Cardiac muscle cell (in vitro differentiated cells and primary cell): ENCODE data around the gene UROC1. TPM values are rescaled to one million over a fixed set of nuclear protein-coding genes. Genes with fewer than 3 reads are reported as not detected.
A peak's percentile ranks its signal among the peaks of the same experiment; 100 is the strongest.

Source experiments
- DNase-seq, 2 donors: peaks; one replicate each; pipeline versions ENCODE4 v3.0.0 to v3.0.0-alpha.2; 2010 to 2017; ENCODE audit warnings: low read depth in 1 of 2, low spot score in 1 of 2
- H3K27ac ChIP-seq: fragments of 200-600 bp; sonication (generic); 2 replicates; pipeline ENCODE4 v1.5.1; 2016
- H3K27me3 ChIP-seq: fragments of 200-600 bp; sonication (generic); 2 replicates; pipeline ENCODE4 v1.6.0; 2016; ENCODE audit warnings: control low read depth
- H3K36me3 ChIP-seq: fragments of 200-600 bp; sonication (generic); 2 replicates; pipeline ENCODE4 v1.5.1; 2016; ENCODE audit warnings: control low read depth
- H3K4me1 ChIP-seq: fragments of 200-600 bp; sonication (generic); 2 replicates; pipeline ENCODE4 v1.8.1; 2017; ENCODE audit warnings: low read depth, mild to moderate bottlenecking, mixed run types
- H3K4me3 ChIP-seq: fragments of 200-600 bp; sonication (generic); 2 replicates; pipeline ENCODE4 v1.5.1; 2016; ENCODE audit warnings: mild to moderate bottlenecking
- H3K9me3 ChIP-seq: fragments of 200-600 bp; sonication (generic); 2 replicates; pipeline ENCODE4 v1.5.1; 2017; ENCODE audit warnings: low read depth, mild to moderate bottlenecking, control low read depth
- CTCF ChIP-seq: IDR thresholded peaks from 2 replicates; pipeline ENCODE4 v1.5.1; 2012; ENCODE audit warnings: low read depth, mild to moderate bottlenecking, low read length
- polyA plus RNA-seq: library from polyadenylated mRNA; unstranded; fragments of >200 nt; fragmentation: Nextera tagmentation; extraction: Ambion mirVana; gene quantifications from 2 replicates; pipeline ENCODE4 v1.2.1, GENCODE V29; 2016
- total RNA-seq: library from RNA; depleted of rRNA; stranded (reverse); fragments of >200 nt; gene quantifications from 2 replicates; pipeline ENCODE4 v1.2.3, GENCODE V29; 2016

Gene UROC1
- total and polyA plus RNA-seq, 2 experiments from 2014 or later, result not detected

- Histone ChIP-seq H3K4me3 (no peak overlapping the region), H3K4me1 (no peaks in the 10 kb centered on the region), H3K9me3 (no peaks in the 10 kb centered on the region), H3K36me3 (no peaks in the 10 kb centered on the region), H3K27me3 (no peaks in the 10 kb centered on the region), H3K27ac (no peak overlapping the region)
- DNase-seq, result no peak
- TF ChIP-seq CTCF, result no peak
Measured at GRCh38 chr3:126484148-126484547, 33.4 kb downstream of the UROC1 start.

GRCh38 chr3:126483321-126483761 lies 34.2 kb downstream of the UROC1 start:
- Histone ChIP-seq H3K4me3 (no peak overlapping the region), H3K4me1 (no peaks in the 10 kb centered on the region), H3K36me3 (no peaks in the 10 kb centered on the region), H3K27me3 (no peaks in the 10 kb centered on the region), H3K27ac (no peak overlapping the region), H3K9me3 (no peaks in the 10 kb centered on the region)
- no peak for DNase-seq
- no peak for TF ChIP-seq CTCF

- no peak for DNase-seq
- H3K9me3 ChIP-seq, result no peaks in the 10 kb centered on the region
- no peaks in the 10 kb centered on the region for H3K4me1 ChIP-seq
- H3K27me3 ChIP-seq, result no peaks in the 10 kb centered on the region
- no peak overlapping the region for H3K4me3 ChIP-seq
- H3K27ac ChIP-seq, result no peak overlapping the region
- TF ChIP-seq CTCF, result no peak
- H3K36me3 ChIP-seq, result no peaks in the 10 kb centered on the region
Measured at GRCh38 chr3:126482503-126483255, 34.9 kb downstream of the UROC1 start.

GRCh38 chr3:126481808-126482502 lies 35.6 kb downstream of the UROC1 start:
- no peak for TF ChIP-seq CTCF
- peak in 1 of 2 donors; percentile 38 for DNase-seq

GRCh38 chr3:126480861-126481260 lies 36.7 kb downstream of the UROC1 start:
- DNase-seq, result no peak
- Histone ChIP-seq H3K27me3 (no peaks in the 10 kb centered on the region), H3K4me1 (no peaks in the 10 kb centered on the region), H3K36me3 (no peaks in the 10 kb centered on the region), H3K9me3 (no peaks in the 10 kb centered on the region), H3K4me3 (no peak overlapping the region), H3K27ac (no peak overlapping the region)
- TF ChIP-seq CTCF, result no peak

More at GRCh38 chr3:126481808-126482502, 35.6 kb downstream of the UROC1 start:
- Histone ChIP-seq H3K36me3 (no peaks in the 10 kb centered on the region), H3K27me3 (no peaks in the 10 kb centered on the region), H3K27ac (no peak overlapping the region), H3K9me3 (no peaks in the 10 kb centered on the region), H3K4me3 (no peak overlapping the region), H3K4me1 (no peaks in the 10 kb centered on the region)
